Neural cell (in vitro differentiated cells): ENCODE measurements around the gene TICRR.

ENCODE experiments used
- CTCF ChIP-seq: fragments of 450-650 bp; IDR thresholded peaks from 2 replicates; pipeline ENCODE4 v1.5.1; 2014; ENCODE audit warnings: antibody characterized with exemption, mild to moderate bottlenecking, moderate library complexity; ENCODE audit not compliant: poor library complexity, severe bottlenecking
- EZH2 ChIP-seq: fragments of 200-600, 300-800 bp; shearing (Covaris generic), sonication (generic); IDR thresholded peaks from 2 replicates; pipeline ENCODE4 v1.6.1; 2014; ENCODE audit warnings: antibody characterized with exemption, low read length, borderline replicate concordance, mild to moderate bottlenecking; ENCODE audit not compliant: insufficient read depth, poor library complexity, severe bottlenecking
- REST ChIP-seq: IDR thresholded peaks from 2 replicates; pipeline ENCODE4 v1.6.1; 2012; ENCODE audit warnings: borderline replicate concordance
- TAF1 ChIP-seq: IDR thresholded peaks from 2 replicates; pipeline ENCODE4 v1.6.1; 2012; ENCODE audit warnings: low read depth

- TF ChIP-seq CTCF (no peak), EZH2 (no peak), REST (no peak), TAF1 (no peak)
These were observed 9.1 kb upstream of the TICRR start for GRCh38 chr15:89566181-89566580.
